ENCODE data around the gene LRRIQ4. TPM values are rescaled to one million over a fixed set of nuclear protein-coding genes. Genes with fewer than 3 reads are reported as not detected.

Gene LRRIQ4
- total RNA-seq, 4 donors from 2014 or later = 0.23 TPM; not detected in 3

DNA sequence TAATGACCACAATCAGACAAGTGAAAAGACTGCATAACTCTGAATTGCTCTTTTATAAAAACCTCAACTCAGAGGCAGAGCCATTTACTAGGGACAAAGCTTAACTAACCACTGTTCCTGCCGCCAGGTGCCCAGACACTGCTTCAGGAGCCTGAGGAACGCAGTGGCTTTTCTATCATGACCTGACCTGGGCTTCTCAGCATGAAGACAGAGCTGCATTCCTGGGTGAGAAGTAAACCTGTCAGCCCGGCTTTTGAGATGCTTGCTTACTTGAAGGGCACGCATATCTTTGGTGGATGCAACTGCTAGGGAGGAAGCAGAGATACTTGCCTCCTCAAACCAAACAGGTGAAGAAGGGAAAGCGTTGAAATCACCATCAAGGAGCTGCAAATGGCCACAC lies 49.2 kb downstream of the LRRIQ4 start:
- H3K27ac ChIP-seq (replicated peaks in 1 of 4) = no peak overlapping the region
- intact Hi-C loops (cut with DNase I) = loop anchor here (2.0 kb wide), 1 partner anchor 105 kb away; the partner anchor contains the start of gene SEC62

DNA sequence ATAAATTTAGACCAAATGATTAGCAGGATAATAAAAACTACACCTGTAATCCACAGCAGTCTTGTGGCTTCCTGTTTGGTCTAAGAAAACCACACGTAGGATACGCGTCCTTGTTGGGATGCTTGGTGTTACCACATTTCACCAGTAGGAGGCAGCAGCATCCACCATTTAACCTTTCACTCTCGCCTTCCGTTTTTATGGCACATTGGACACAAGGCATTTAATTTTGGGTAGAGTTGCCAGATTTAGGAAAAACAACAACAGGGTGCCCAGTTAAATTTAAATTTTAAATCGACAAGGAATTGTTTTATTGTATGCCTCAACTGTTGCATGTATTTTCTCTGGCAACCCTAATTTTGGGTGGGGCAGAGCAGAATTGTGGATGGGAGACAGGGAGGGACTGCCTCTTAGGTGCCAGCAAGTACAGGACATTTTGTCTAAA lies 50.8 kb downstream of the LRRIQ4 start:
- Histone ChIP-seq H3K4me1 (peaks cover 0 to 5% (median 4%) of the 10 kb centered on the region in 4 donors), H3K9me3 (no peaks in the 10 kb centered on the region), H3K4me3 (no peak overlapping the region), H3K27me3 (no peaks in the 10 kb centered on the region), H3K27ac (replicated peaks in 1 of 4) (no peak overlapping the region), H3K36me3 (no peaks in the 10 kb centered on the region)
- DNase-seq (ENCODE audit: extremely low spot score) = no peak
- intact Hi-C loops (cut with DNase I) = loop anchor here (2.0 kb wide), 1 partner anchor 103 kb away; the partner anchor contains the start of gene SEC62
- 2% methylated on average over 6 of the region's 6 CpGs for WGBS
- TF ChIP-seq, protein P1, sequence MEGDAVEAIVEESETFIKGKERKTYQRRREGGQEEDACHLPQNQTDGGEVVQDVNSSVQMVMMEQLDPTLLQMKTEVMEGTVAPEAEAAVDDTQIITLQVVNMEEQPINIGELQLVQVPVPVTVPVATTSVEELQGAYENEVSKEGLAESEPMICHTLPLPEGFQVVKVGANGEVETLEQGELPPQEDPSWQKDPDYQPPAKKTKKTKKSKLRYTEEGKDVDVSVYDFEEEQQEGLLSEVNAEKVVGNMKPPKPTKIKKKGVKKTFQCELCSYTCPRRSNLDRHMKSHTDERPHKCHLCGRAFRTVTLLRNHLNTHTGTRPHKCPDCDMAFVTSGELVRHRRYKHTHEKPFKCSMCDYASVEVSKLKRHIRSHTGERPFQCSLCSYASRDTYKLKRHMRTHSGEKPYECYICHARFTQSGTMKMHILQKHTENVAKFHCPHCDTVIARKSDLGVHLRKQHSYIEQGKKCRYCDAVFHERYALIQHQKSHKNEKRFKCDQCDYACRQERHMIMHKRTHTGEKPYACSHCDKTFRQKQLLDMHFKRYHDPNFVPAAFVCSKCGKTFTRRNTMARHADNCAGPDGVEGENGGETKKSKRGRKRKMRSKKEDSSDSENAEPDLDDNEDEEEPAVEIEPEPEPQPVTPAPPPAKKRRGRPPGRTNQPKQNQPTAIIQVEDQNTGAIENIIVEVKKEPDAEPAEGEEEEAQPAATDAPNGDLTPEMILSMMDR (IDR thresholded peaks at IDR 0.05) = peak; percentile 83 to 94 (median 87)
- TF ChIP-seq EP300 (IDR thresholded peaks at IDR 0.05) = no peak
- no peak for TF ChIP-seq POLR2A (IDR thresholded peaks at IDR 0.05; ENCODE audit: low read depth)
- peak in 1 of 2 donors; percentile 25 for TF ChIP-seq POLR2AphosphoS5 (IDR thresholded peaks at IDR 0.05)

More for the DNA sequence above, 49.2 kb downstream of the LRRIQ4 start:
- 84% methylated on average over 5 of the region's 5 CpGs for WGBS
- Histone ChIP-seq H3K36me3 (no peaks in the 10 kb centered on the region), H3K4me1 (peaks cover 0 to 5% (median 4%) of the 10 kb centered on the region in 4 donors), H3K4me3 (no peak overlapping the region), H3K9me3 (no peaks in the 10 kb centered on the region), H3K27me3 (no peaks in the 10 kb centered on the region)
- no peak for DNase-seq (ENCODE audit: extremely low spot score)
- no peak for TF ChIP-seq POLR2A (IDR thresholded peaks at IDR 0.05; ENCODE audit: low read depth)
- no peak for TF ChIP-seq EP300 (IDR thresholded peaks at IDR 0.05)
- TF ChIP-seq POLR2AphosphoS5 (IDR thresholded peaks at IDR 0.05) = no peak
- TF ChIP-seq, protein P1 (IDR thresholded peaks at IDR 0.05) = no peak

DNA sequence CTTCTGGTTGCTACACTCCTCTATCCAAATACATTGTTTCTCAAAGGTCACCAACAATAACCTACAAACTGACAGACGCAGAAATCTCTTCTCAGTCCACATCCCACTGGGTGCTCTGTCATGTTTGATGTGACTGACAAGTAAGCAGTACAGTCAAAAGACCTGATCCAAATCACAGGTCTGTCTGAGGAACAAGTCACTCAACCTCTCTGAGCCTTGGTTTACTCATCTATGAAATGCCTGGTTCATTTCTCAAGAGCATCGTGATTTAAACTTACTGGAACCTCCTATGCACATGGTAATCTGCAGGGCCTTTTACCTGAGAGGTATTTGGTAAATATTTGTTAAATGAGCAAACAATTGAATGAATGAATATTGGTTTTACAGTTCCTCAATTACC lies 51.6 kb downstream of the LRRIQ4 start:
- Histone ChIP-seq H3K27me3 (no peaks in the 10 kb centered on the region), H3K9me3 (no peaks in the 10 kb centered on the region), H3K27ac (replicated peaks in 1 of 4) (no peak overlapping the region), H3K36me3 (no peaks in the 10 kb centered on the region), H3K4me3 (no peak overlapping the region), H3K4me1 (peaks cover 0 to 5% (median 4%) of the 10 kb centered on the region in 4 donors)
- WGBS = 93% methylated on average over 2 of the region's 2 CpGs
- no peak for DNase-seq (ENCODE audit: extremely low spot score)
- TF ChIP-seq POLR2AphosphoS5 (IDR thresholded peaks at IDR 0.05) = no peak
- no peak for TF ChIP-seq EP300 (IDR thresholded peaks at IDR 0.05)
- TF ChIP-seq, protein P1 (IDR thresholded peaks at IDR 0.05) = no peak
- no peak for TF ChIP-seq POLR2A (IDR thresholded peaks at IDR 0.05; ENCODE audit: low read depth)
- intact Hi-C loops (cut with DNase I) = no loop called here

DNA sequence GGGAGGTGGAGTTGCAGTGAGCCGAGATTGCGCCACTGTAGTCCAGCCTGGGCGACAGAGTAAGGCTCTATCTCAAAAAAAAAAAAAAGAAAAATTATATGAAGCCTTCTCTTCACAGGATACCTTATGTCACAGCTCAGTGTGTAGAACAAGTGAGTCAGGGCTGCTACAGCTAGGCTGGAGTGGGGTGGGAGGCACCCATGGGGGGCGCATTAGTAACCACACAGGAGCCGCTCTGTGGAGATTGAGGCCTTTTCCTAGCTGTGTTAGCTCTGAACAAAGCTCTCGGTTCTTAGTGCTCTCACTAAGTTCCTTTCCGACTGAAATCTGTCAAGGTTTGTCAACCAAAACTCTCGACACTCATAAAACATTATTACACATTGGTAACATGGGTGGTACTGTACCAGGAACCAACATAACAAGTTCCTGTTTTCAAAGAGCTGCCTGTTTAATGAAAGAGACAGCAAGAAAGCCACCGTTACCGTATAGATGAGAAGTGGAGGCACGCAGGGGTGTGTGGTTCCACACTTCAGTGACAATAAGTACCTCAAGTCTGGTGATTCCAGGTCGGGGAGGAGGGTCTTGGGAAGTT lies 52.6 kb downstream of the LRRIQ4 start:
- WGBS = 78% methylated on average over 12 of the region's 12 CpGs
- Histone ChIP-seq H3K9me3 (no peaks in the 10 kb centered on the region), H3K27ac (replicated peaks in 1 of 4) (no peak overlapping the region), H3K4me1 (peaks cover 0 to 5% (median 4%) of the 10 kb centered on the region in 4 donors), H3K4me3 (no peak overlapping the region), H3K36me3 (no peaks in the 10 kb centered on the region), H3K27me3 (no peaks in the 10 kb centered on the region)
- no peak for DNase-seq (ENCODE audit: extremely low spot score)
- intact Hi-C loops (cut with DNase I) = no loop called here
- TF ChIP-seq POLR2A (IDR thresholded peaks at IDR 0.05; ENCODE audit: low read depth) = no peak
- no peak for TF ChIP-seq POLR2AphosphoS5 (IDR thresholded peaks at IDR 0.05)
- TF ChIP-seq, protein P1 (IDR thresholded peaks at IDR 0.05) = no peak
- no peak for TF ChIP-seq EP300 (IDR thresholded peaks at IDR 0.05)
